Chondrocyte (in vitro differentiated cells): ENCODE measurements around the gene LDB2. TPM values are rescaled to one million over a fixed set of nuclear protein-coding genes. Genes with fewer than 3 reads are reported as not detected.
A peak's percentile ranks its signal among the peaks of the same experiment; 100 is the strongest.

ENCODE experiments used
- DNase-seq: peaks from one replicate; pipeline ENCODE4 v3.0.0; 2021; ENCODE audit warnings: mixed read lengths, low spot score
- H3K27ac Mint-ChIP-seq: one replicate; pipeline ENCODE4 v1.8.0; 2021; ENCODE audit warnings: mild to moderate bottlenecking, moderate library complexity, mixed read lengths; ENCODE audit not compliant: unreplicated experiment
- H3K27me3 Mint-ChIP-seq: 2 replicates; pipeline ENCODE4 v1.8.0; 2021; ENCODE audit warnings: low read depth, mixed read lengths
- H3K36me3 Mint-ChIP-seq: 2 replicates; pipeline ENCODE4 v1.8.0; 2021; ENCODE audit warnings: low read depth, mixed read lengths
- H3K4me1 Mint-ChIP-seq: 2 replicates; pipeline ENCODE4 v1.8.0; 2021; ENCODE audit warnings: low read depth, mild to moderate bottlenecking, mixed read lengths
- H3K4me3 Mint-ChIP-seq: one replicate; pipeline ENCODE4 v1.8.0; 2021; ENCODE audit warnings: mild to moderate bottlenecking, moderate library complexity, mixed read lengths; ENCODE audit not compliant: unreplicated experiment
- H3K9me3 Mint-ChIP-seq: 2 replicates; pipeline ENCODE4 v1.8.0; 2021; ENCODE audit warnings: low read depth, mixed read lengths
- total RNA-seq: library from RNA; stranded (reverse); gene quantifications from 3 replicates; pipeline ENCODE4 v1.2.1, GENCODE V29; 2021
- TF ChIP-seq, protein P1 (sequence below): fragments of 200-600 bp; sonication (generic); IDR thresholded peaks from 2 replicates; pipeline ENCODE4 v1.5.0; 2021; ENCODE audit warnings: antibody characterized with exemption, mild to moderate bottlenecking, moderate library complexity

LDB2 gene
- total RNA-seq, 1 donor from 2014 or later = 2.0 TPM

DNA sequence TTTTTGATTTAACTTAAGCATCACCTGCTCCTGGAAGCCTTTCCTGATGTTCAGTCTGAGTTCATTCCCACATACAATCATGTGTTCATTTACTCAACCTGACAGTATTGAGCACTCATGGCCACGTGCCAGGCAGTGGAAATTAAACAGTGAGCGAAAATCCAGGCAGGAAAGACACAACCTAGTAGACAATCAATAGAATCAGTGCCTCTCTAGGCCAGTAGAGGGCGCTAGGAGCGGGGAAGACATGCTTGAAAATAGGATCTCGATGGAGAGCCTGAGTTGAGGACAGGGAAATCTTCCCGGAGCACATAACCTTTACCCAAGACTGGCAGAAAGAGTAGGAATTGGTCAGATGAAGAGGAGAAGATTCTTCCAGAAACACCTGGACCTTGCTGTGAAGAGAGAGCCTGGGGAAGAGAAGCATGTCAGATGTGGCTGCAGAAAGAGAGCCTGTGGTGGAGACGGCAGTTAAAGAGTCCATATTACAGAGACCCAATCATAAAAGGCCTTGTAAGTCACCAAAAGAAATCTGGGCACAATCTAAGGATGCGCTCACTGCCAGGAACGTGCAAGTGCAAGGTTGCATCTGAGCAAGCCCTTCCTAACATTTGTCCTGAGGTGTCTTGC lies 103.5 kb downstream of the LDB2 start:
- no peaks in the 10 kb centered on the region for H3K9me3 Mint-ChIP-seq
- peaks cover 2% of the 10 kb centered on the region for H3K4me1 Mint-ChIP-seq
- no peaks in the 10 kb centered on the region for H3K27me3 Mint-ChIP-seq
- TF ChIP-seq, protein P1, sequence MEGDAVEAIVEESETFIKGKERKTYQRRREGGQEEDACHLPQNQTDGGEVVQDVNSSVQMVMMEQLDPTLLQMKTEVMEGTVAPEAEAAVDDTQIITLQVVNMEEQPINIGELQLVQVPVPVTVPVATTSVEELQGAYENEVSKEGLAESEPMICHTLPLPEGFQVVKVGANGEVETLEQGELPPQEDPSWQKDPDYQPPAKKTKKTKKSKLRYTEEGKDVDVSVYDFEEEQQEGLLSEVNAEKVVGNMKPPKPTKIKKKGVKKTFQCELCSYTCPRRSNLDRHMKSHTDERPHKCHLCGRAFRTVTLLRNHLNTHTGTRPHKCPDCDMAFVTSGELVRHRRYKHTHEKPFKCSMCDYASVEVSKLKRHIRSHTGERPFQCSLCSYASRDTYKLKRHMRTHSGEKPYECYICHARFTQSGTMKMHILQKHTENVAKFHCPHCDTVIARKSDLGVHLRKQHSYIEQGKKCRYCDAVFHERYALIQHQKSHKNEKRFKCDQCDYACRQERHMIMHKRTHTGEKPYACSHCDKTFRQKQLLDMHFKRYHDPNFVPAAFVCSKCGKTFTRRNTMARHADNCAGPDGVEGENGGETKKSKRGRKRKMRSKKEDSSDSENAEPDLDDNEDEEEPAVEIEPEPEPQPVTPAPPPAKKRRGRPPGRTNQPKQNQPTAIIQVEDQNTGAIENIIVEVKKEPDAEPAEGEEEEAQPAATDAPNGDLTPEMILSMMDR = peak; percentile 89
- H3K4me3 Mint-ChIP-seq = no peak overlapping the region
- DNase-seq = no peak
- H3K36me3 Mint-ChIP-seq = no peaks in the 10 kb centered on the region
- H3K27ac Mint-ChIP-seq = no peak overlapping the region

DNA sequence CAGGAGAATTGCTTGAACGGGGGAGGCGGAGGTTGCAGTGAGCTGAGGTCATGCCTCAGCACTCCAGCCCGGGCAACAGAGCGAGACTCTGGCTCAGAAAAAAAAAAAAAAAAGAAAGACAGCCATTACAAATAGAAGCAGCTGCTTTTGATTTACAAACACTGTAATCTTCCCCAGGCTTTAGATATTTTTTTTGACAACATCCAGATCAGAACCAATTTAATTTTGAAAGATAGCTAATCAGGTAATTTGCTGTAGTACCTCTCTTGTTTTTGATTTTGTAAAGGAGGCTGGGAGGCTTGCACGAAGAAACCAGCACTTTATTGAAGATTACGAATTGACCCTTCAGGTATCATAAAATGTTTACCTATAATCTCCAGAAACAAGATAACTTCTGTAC lies 107.0 kb downstream of the LDB2 start:
- Mint-ChIP-seq H3K27me3 (no peaks in the 10 kb centered on the region), H3K4me1 (peaks cover 2% of the 10 kb centered on the region), H3K9me3 (no peaks in the 10 kb centered on the region), H3K27ac (no peak overlapping the region), H3K36me3 (no peaks in the 10 kb centered on the region), H3K4me3 (no peak overlapping the region)
- TF ChIP-seq, protein P1 = no peak
- DNase-seq = no peak

DNA sequence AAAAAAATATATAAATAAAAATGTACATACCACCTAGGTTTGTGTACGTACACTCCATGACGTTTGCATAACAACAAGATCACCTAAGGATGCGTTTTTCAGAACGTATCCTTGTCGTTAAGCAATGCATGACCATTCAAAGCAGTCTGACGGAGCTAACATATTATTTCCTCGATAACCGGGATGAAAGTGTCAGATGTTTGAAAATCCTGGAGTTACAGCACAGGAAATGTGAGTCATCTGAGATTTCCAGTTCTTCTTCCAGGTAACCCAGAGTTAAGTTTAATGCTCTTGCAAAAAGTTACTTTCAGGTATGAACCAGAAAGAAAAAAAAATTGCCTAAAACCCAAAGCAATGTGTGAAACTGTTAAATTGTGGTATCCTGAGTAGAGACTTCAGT lies 107.9 kb downstream of the LDB2 start:
- Mint-ChIP-seq H3K4me1 (peaks cover 2% of the 10 kb centered on the region), H3K27ac (no peak overlapping the region), H3K27me3 (no peaks in the 10 kb centered on the region)

DNA sequence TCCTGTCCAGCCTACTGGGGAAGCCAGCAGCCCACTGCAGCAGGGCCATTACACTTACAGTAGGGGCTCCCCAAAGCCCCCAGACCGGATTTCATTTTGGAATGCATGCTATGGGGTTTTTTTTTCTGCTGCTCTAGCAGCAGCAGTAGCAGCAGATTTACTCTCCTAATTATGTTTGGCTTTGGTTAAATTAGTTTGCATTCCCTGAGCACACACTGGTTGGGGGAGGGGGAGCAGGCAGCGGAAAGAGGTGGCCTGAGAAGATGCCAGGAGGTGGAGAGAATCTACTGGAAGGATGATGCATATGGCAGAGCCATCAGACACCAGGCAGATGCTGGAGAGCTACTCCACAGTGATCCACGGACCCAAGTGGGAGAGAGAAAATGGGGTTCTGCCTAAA lies 109.6 kb downstream of the LDB2 start:
- DNase-seq = no peak
- Mint-ChIP-seq H3K4me3 (no peak overlapping the region), H3K36me3 (no peaks in the 10 kb centered on the region), H3K9me3 (no peaks in the 10 kb centered on the region), H3K27ac (no peak overlapping the region), H3K27me3 (no peaks in the 10 kb centered on the region), H3K4me1 (no peaks in the 10 kb centered on the region)
- TF ChIP-seq, protein P1 = no peak

More for the DNA sequence above, 107.9 kb downstream of the LDB2 start:
- TF ChIP-seq, protein P1 = no peak
- H3K9me3 Mint-ChIP-seq = no peaks in the 10 kb centered on the region
- no peaks in the 10 kb centered on the region for H3K36me3 Mint-ChIP-seq
- no peak for DNase-seq
- no peak overlapping the region for H3K4me3 Mint-ChIP-seq

GRCh38 chr4:16785793-16786527 lies 112.5 kb downstream of the LDB2 start:
- Mint-ChIP-seq H3K36me3 (no peaks in the 10 kb centered on the region), H3K4me1 (no peaks in the 10 kb centered on the region), H3K27me3 (no peaks in the 10 kb centered on the region), H3K4me3 (no peak overlapping the region), H3K27ac (no peak overlapping the region), H3K9me3 (no peaks in the 10 kb centered on the region)
- DNase-seq = no peak
- TF ChIP-seq, protein P1 = no peak
